Measurements from ENCODE around the gene EVC2.

- TF ChIP-seq, protein P1, sequence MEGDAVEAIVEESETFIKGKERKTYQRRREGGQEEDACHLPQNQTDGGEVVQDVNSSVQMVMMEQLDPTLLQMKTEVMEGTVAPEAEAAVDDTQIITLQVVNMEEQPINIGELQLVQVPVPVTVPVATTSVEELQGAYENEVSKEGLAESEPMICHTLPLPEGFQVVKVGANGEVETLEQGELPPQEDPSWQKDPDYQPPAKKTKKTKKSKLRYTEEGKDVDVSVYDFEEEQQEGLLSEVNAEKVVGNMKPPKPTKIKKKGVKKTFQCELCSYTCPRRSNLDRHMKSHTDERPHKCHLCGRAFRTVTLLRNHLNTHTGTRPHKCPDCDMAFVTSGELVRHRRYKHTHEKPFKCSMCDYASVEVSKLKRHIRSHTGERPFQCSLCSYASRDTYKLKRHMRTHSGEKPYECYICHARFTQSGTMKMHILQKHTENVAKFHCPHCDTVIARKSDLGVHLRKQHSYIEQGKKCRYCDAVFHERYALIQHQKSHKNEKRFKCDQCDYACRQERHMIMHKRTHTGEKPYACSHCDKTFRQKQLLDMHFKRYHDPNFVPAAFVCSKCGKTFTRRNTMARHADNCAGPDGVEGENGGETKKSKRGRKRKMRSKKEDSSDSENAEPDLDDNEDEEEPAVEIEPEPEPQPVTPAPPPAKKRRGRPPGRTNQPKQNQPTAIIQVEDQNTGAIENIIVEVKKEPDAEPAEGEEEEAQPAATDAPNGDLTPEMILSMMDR (IDR thresholded peaks at IDR 0.05; ENCODE audit: poor library complexity, severe bottlenecking), result no peak
- TF ChIP-seq, protein P2, sequence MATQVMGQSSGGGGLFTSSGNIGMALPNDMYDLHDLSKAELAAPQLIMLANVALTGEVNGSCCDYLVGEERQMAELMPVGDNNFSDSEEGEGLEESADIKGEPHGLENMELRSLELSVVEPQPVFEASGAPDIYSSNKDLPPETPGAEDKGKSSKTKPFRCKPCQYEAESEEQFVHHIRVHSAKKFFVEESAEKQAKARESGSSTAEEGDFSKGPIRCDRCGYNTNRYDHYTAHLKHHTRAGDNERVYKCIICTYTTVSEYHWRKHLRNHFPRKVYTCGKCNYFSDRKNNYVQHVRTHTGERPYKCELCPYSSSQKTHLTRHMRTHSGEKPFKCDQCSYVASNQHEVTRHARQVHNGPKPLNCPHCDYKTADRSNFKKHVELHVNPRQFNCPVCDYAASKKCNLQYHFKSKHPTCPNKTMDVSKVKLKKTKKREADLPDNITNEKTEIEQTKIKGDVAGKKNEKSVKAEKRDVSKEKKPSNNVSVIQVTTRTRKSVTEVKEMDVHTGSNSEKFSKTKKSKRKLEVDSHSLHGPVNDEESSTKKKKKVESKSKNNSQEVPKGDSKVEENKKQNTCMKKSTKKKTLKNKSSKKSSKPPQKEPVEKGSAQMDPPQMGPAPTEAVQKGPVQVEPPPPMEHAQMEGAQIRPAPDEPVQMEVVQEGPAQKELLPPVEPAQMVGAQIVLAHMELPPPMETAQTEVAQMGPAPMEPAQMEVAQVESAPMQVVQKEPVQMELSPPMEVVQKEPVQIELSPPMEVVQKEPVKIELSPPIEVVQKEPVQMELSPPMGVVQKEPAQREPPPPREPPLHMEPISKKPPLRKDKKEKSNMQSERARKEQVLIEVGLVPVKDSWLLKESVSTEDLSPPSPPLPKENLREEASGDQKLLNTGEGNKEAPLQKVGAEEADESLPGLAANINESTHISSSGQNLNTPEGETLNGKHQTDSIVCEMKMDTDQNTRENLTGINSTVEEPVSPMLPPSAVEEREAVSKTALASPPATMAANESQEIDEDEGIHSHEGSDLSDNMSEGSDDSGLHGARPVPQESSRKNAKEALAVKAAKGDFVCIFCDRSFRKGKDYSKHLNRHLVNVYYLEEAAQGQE (IDR thresholded peaks at IDR 0.05; ENCODE audit: borderline replicate concordance), result no peak
- no peak for TF ChIP-seq MXI1 (conservative IDR thresholded peaks at IDR 0.05; ENCODE audit: poor library complexity, severe bottlenecking)
- TF ChIP-seq EP300 (conservative IDR thresholded peaks at IDR 0.05; ENCODE audit: poor library complexity, severe bottlenecking), result no peak
- TF ChIP-seq RAD21 (conservative IDR thresholded peaks at IDR 0.05), result no peak
- no peak for TF ChIP-seq EZH2 (IDR thresholded peaks at IDR 0.05; ENCODE audit: borderline replicate concordance, insufficient read depth, low read length, poor library complexity, severe bottlenecking)
- no peak for TF ChIP-seq POLR2AphosphoS5 (IDR thresholded peaks at IDR 0.05)
- TF ChIP-seq TAF1 (IDR thresholded peaks at IDR 0.05; ENCODE audit: low read depth), result no peak
Observed at GRCh38 chr4:5715357-5715756, 7.0 kb upstream of the EVC2 start.
